GM12878 (cell line): ENCODE data around the gene SBK2. TPM values are rescaled to one million over a fixed set of nuclear protein-coding genes. Genes with fewer than 3 reads are reported as not detected.

Source experiments
- ATAC-seq: fragments of 200-7000 bp; cut with Tn5 transposase; 3 replicates; pipeline ENCODE4 v1.9.1; 2020; ENCODE audit warnings: mild to moderate bottlenecking, moderate library complexity
- BruUV-seq: library from RNA; stranded (reverse); fragments of 400-500 nt; replicated peaks from 2 replicates; lab custom pipeline; 2021; lab: Mats Ljungman, UMichigan
- CTCF ChIA-PET: fragments of 300-600 bp; sonication (Branson Sonifier 250); formaldehyde crosslinking; extraction: SDS; loops from one replicate; lab custom pipeline; 2021; ENCODE audit warnings: inconsistent platforms; lab: Yijun Ruan, JAX
- POLR2A ChIA-PET: fragments of 350-600 bp; formaldehyde crosslinking; extraction: SDS; loops from one replicate; lab custom pipeline; 2021; ENCODE audit warnings: inconsistent platforms; lab: Charles Lee
- RAD21 ChIA-PET: fragments of 300-600 bp; sonication (Branson Sonifier 250); formaldehyde crosslinking; loops from one replicate; lab custom pipeline; 2023; ENCODE audit warnings: antibody characterized with exemption; ENCODE audit not compliant: unreplicated experiment; lab: Charles Lee
- SMC1A ChIA-PET: fragments of 300-600 bp; sonication (Branson Sonifier 250); formaldehyde crosslinking; loops from one replicate; lab custom pipeline; 2023; ENCODE audit not compliant: unreplicated experiment, uncharacterized antibody; lab: Charles Lee
- DNase-seq: peaks from one replicate; pipeline ENCODE4 v3.0.0-alpha.2; 2011; ENCODE audit warnings: low read depth, low spot score
- FAIRE-seq: peaks from 3 replicates; lab custom pipeline; 2011; peaks lifted over from hg19 to GRCh38; lab: Jason Lieb, UNC
- H2AFZ ChIP-seq: 2 replicates; pipeline ENCODE4 v1.6.0; 2011; ENCODE audit warnings: low read depth, low read length, control low read depth; ENCODE audit not compliant: control insufficient read depth
- H3K27ac ChIP-seq: 2 replicates; pipeline ENCODE4 v1.5.1; 2011; ENCODE audit warnings: control low read depth; ENCODE audit not compliant: control insufficient read depth, insufficient read depth
- H3K27me3 ChIP-seq, 2 experiments: replicated peaks in 1 of 2; 2 replicates each; pipeline versions ENCODE4 v1.6.0 to v1.6.1; 2011; ENCODE audit warnings: low read length in 1 of 2; ENCODE audit not compliant: control insufficient read depth in 2 of 2, insufficient read depth in 2 of 2
- H3K36me3 ChIP-seq, 2 experiments: 2 replicates each; pipeline ENCODE4 v1.5.1; 2011; ENCODE audit warnings: low read length in 1 of 2; ENCODE audit not compliant: control insufficient read depth in 2 of 2, insufficient read depth in 2 of 2
- H3K4me1 ChIP-seq: 2 replicates; pipeline ENCODE4 v1.6.1; 2011; ENCODE audit warnings: mild to moderate bottlenecking, low read length, moderate library complexity, mixed read lengths; ENCODE audit not compliant: control insufficient read depth, insufficient read depth
- H3K4me2 ChIP-seq: 2 replicates; pipeline ENCODE4 v1.6.0; 2011; ENCODE audit warnings: control low read depth; ENCODE audit not compliant: control insufficient read depth, insufficient read depth
- H3K4me3 ChIP-seq: fragments of 200-600 bp; sonication (generic); 2 replicates; pipeline ENCODE4 v1.5.1; 2016
- H3K79me2 ChIP-seq: 2 replicates; pipeline ENCODE4 v1.6.0; 2011; ENCODE audit warnings: low read length; ENCODE audit not compliant: control insufficient read depth, insufficient read depth
- H3K9ac ChIP-seq: 2 replicates; pipeline ENCODE4 v1.8.0; 2011; ENCODE audit warnings: low read length, control low read depth, mixed read lengths; ENCODE audit not compliant: control insufficient read depth, insufficient read depth
- H3K9me3 ChIP-seq: replicated peaks from 3 replicates; pipeline ENCODE4 v1.5.1; 2011; ENCODE audit warnings: mild to moderate bottlenecking, low read length; ENCODE audit not compliant: control insufficient read depth, insufficient read depth
- H4K20me1 ChIP-seq: 2 replicates; pipeline ENCODE4 v1.6.0; 2011; ENCODE audit not compliant: control insufficient read depth, insufficient read depth
- BCLAF1 ChIP-seq: fragments of 450-650 bp; IDR thresholded peaks from 2 replicates; pipeline ENCODE4 v1.6.1; 2017; ENCODE audit warnings: antibody characterized with exemption, mild to moderate bottlenecking, moderate library complexity
- CREM ChIP-seq: IDR thresholded peaks from 2 replicates; pipeline ENCODE4 v1.6.1; 2014; ENCODE audit warnings: antibody characterized with exemption, low read depth
- HDGF ChIP-seq: fragments of 450-650 bp; IDR thresholded peaks from 2 replicates; pipeline ENCODE4 v1.6.1; 2016; ENCODE audit warnings: antibody characterized with exemption
- KLF5 ChIP-seq: fragments of 450-650 bp; IDR thresholded peaks from 2 replicates; pipeline ENCODE4 v1.6.1; 2014; ENCODE audit warnings: mild to moderate bottlenecking; ENCODE audit not compliant: partially characterized antibody
- SUZ12 ChIP-seq: fragments of 200-600 bp; sonication (generic); IDR thresholded peaks from one replicate; pipeline ENCODE4 v1.6.1; 2018; ENCODE audit warnings: antibody characterized with exemption, mild to moderate bottlenecking; ENCODE audit not compliant: unreplicated experiment
- ZNF274 ChIP-seq: IDR thresholded peaks from one replicate; pipeline ENCODE4 v1.8.0; 2011; ENCODE audit not compliant: insufficient read length, insufficient read depth
- WGBS: methylation state at CpG from one replicate; pipeline ENCODE4 v1.1.6; 2016; ENCODE audit warnings: low lambda C conversion rate; ENCODE audit not compliant: insufficient replicate concordance, insufficient coverage; ENCODE audit errors: missing lambda C conversion rate; 5-methylcytosine and 5-hydroxymethylcytosine counted together
- in situ Hi-C: fragments of 300-500 bp; cut with MboI; formaldehyde crosslinking; loops from 9 replicates; pipeline ENCODE4 v1.14.3; 2018; ENCODE audit warnings: mixed read lengths
- intact Hi-C: fragments of 100-400 bp; cut with micrococcal nuclease; formaldehyde crosslinking; loops from one replicate; pipeline ENCODE4 v1.14.2; 2022; ENCODE audit not compliant: unreplicated experiment
- polyA plus RNA-seq, 11 experiments: library from polyadenylated mRNA; depleted of rRNA in 4 of 11; unstranded in 6 of 11; stranded (reverse) in 5 of 11; fragments of >200 nt; fragmentation: Nextera tagmentation in 4 of 11; fragmentation: Illumina TruSeq in 1 of 11; extraction: Ambion mirVana in 4 of 11; extraction: Trizol in 1 of 11; gene quantifications; 1 replicate in 1 of 11; 2 replicates in 10 of 11; pipeline versions ENCODE4 v1.2.1 to v1.2.3, GENCODE V29; 2011 to 2016; ENCODE audit warnings: inconsistent platforms in 2 of 11, missing spikeins in 2 of 11, low read depth in 1 of 11
- total RNA-seq, 4 experiments: library from RNA; depleted of rRNA in 3 of 4; stranded (reverse); fragments of >200 nt in 3 of 4; fragmentation: Illumina TruSeq in 1 of 4; extraction: Trizol in 1 of 4; gene quantifications; 2 replicates each; pipeline versions ENCODE4 v1.2.1 to v1.2.3, GENCODE V29; 2013 to 2021

Gene SBK2
- total and polyA plus RNA-seq, 10 of the 15 experiments (the other 5 are each of a cell fraction or from before 2014, with no cell fraction given) = not detected

GRCh38 chr19:55493052-55493644 is 43.8 kb downstream of the SBK2 start:
- no TSS peak for BruUV-seq
- CTCF ChIA-PET = interaction anchor here (3.1 kb wide), 1 partner anchor 11 kb away, joined by 12 read pairs; no protein-coding TSS in a partner anchor
- H3K9ac ChIP-seq = no peak overlapping the region

More at GRCh38 chr19:55493052-55493644, 43.8 kb downstream of the SBK2 start:
- RAD21 ChIA-PET = interaction anchor here (0.7 kb wide), 1 partner anchor 10 kb away, joined by 4 read pairs; no protein-coding TSS in a partner anchor
- Histone ChIP-seq H3K4me1 (no peaks in the 10 kb centered on the region), H3K36me3 (no peaks in the 10 kb centered on the region), H3K4me2 (no peak overlapping the region), H3K4me3 (no peak overlapping the region), H4K20me1 (no peaks in the 10 kb centered on the region), H3K9me3 (no peaks in the 10 kb centered on the region), H3K27ac (no peak overlapping the region), H3K79me2 (no peaks in the 10 kb centered on the region), H2AFZ (no peak overlapping the region), H3K27me3 (no peaks in the 10 kb centered on the region; a peak in 1 of 4 replicates)
- POLR2A ChIA-PET = no interaction called here
- DNase-seq = no peak
- in situ Hi-C loops = no loop called here
- TF ChIP-seq SUZ12 (no peak), ZNF274 (no peak), HDGF (no peak), KLF5 (no peak), BCLAF1 (no peak), CREM (no peak)
- no peak for FAIRE-seq
- SMC1A ChIA-PET = no interaction called here
- ATAC-seq = no peak
- intact Hi-C loops = no loop called here
- 50% methylated on average over 18 of the region's 18 CpGs for WGBS
